Measurements from ENCODE around the gene SMYD3.

DNA sequence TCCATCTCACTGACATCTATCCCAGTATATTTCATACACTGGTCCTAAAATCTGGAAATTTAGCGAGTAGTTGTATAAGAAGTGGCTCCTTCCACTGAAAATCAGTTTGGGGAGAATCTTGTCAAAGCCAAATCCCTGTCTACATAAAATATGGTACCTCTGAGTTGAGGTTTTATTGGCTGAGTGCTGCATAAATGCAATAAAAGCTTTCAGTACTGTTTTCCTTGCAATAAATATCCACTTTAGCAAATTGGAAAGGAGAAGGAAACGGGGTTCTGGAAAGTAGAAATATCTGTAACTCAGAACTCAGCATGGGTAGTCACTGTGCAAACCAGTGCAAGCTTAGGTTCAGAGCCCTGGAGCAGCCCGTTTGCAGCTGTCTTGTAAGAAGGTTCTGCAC, 580.2 kb downstream of the SMYD3 start:
- TF ChIP-seq FOXA1 (IDR thresholded peaks at IDR 0.05) (no peak), BHLHE40 (IDR thresholded peaks at IDR 0.05; ENCODE audit: borderline replicate concordance) (no peak), SUZ12 (IDR thresholded peaks at IDR 0.05) (no peak), SP1 (IDR thresholded peaks at IDR 0.05) (no peak), ZNF384 (IDR thresholded peaks at IDR 0.05) (no peak), LEF1 (IDR thresholded peaks at IDR 0.05; ENCODE audit: borderline replicate concordance) (no peak)

Measured in HEK293T (cell line).